ENCODE data around the gene VAX1.

DNA sequence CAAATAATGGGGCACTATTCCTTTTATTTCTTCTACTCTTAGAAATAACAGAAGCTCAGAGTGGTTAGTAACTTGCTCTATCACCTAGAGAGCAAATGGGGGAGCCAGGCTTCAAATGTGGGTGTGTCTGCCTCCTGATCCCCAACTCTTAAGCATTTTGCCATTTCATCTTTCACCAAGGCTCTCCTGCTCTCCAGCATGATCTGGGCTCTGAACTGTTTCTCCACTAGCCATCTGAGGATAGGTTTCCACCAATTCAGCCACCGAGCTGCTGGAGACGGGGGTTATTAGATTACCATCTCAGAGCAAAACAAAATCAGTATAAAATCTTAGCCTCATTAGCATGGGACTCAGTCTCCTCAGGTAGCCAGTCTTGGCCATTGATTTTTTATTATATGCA, 20.2 kb upstream of the VAX1 start:
- TF ChIP-seq, protein P1, sequence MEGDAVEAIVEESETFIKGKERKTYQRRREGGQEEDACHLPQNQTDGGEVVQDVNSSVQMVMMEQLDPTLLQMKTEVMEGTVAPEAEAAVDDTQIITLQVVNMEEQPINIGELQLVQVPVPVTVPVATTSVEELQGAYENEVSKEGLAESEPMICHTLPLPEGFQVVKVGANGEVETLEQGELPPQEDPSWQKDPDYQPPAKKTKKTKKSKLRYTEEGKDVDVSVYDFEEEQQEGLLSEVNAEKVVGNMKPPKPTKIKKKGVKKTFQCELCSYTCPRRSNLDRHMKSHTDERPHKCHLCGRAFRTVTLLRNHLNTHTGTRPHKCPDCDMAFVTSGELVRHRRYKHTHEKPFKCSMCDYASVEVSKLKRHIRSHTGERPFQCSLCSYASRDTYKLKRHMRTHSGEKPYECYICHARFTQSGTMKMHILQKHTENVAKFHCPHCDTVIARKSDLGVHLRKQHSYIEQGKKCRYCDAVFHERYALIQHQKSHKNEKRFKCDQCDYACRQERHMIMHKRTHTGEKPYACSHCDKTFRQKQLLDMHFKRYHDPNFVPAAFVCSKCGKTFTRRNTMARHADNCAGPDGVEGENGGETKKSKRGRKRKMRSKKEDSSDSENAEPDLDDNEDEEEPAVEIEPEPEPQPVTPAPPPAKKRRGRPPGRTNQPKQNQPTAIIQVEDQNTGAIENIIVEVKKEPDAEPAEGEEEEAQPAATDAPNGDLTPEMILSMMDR (conservative IDR thresholded peaks at IDR 0.05; ENCODE audit: low read length), result no peak
- no peak for TF ChIP-seq EZH2phosphoT487 (IDR thresholded peaks at IDR 0.05; ENCODE audit: borderline replicate concordance, low read depth, low read length)
